Osteoblast (primary cell): ENCODE data around the gene FXYD3. TPM values are rescaled to one million over a fixed set of nuclear protein-coding genes. Genes with fewer than 3 reads are reported as not detected.
"Not testable (repeated sequence)": the region's sequence is repeated elsewhere in the genome, so short reads cannot be mapped to it uniquely, and the experiment has no call there.

Source experiments
- DNase-seq: peaks from one replicate; pipeline ENCODE4 v3.0.0; 2011; ENCODE audit warnings: low spot score, mixed read lengths; ENCODE audit not compliant: insufficient read length; ENCODE audit errors: missing footprints
- H2AFZ ChIP-seq: 2 replicates; pipeline ENCODE4 v1.6.0; 2011; ENCODE audit warnings: mild to moderate bottlenecking, low read length
- H3K27ac ChIP-seq: 2 replicates; pipeline ENCODE4 v1.5.1; 2011; ENCODE audit warnings: mild to moderate bottlenecking, low read depth, low read length, moderate library complexity
- H3K27me3 ChIP-seq: 2 replicates; pipeline ENCODE4 v1.6.0; 2012; ENCODE audit warnings: mild to moderate bottlenecking, control low read depth, inconsistent platforms, low read length, moderate library complexity; ENCODE audit not compliant: insufficient read depth
- H3K36me3 ChIP-seq: 2 replicates; pipeline ENCODE4 v1.5.1; 2011; ENCODE audit warnings: mild to moderate bottlenecking, low read length, control low read depth, moderate library complexity; ENCODE audit not compliant: insufficient read depth
- H3K4me1 ChIP-seq: 2 replicates; pipeline ENCODE4 v1.5.1; 2011; ENCODE audit warnings: mild to moderate bottlenecking, low read length, control low read depth, moderate library complexity; ENCODE audit not compliant: insufficient read depth
- H3K4me2 ChIP-seq: 2 replicates; pipeline ENCODE4 v1.6.0; 2011; ENCODE audit warnings: mild to moderate bottlenecking, low read length; ENCODE audit not compliant: insufficient read depth
- H3K4me3 ChIP-seq: fragments of 200-600 bp; sonication (generic); 3 replicates; pipeline ENCODE4 v1.5.1; 2012; ENCODE audit warnings: mild to moderate bottlenecking, low read length, inconsistent platforms; ENCODE audit not compliant: insufficient read depth
- H3K79me2 ChIP-seq: 2 replicates; pipeline ENCODE4 v1.6.0; 2012; ENCODE audit warnings: mild to moderate bottlenecking, low read length, control low read depth, inconsistent platforms; ENCODE audit not compliant: insufficient read depth
- H3K9me3 ChIP-seq: 2 replicates; pipeline ENCODE4 v1.5.1; 2011; ENCODE audit warnings: low read depth, low read length, control low read depth
- H4K20me1 ChIP-seq: 2 replicates; pipeline ENCODE4 v1.6.0; 2012; ENCODE audit warnings: mild to moderate bottlenecking, low read length, control low read depth; ENCODE audit not compliant: insufficient read depth
- CTCF ChIP-seq: IDR thresholded peaks from 2 replicates; pipeline ENCODE4 v1.5.1; 2011; ENCODE audit warnings: mild to moderate bottlenecking, low read depth, low read length, moderate library complexity; ENCODE audit errors: extremely low read depth
- total RNA-seq: library from RNA; depleted of rRNA; stranded (reverse); fragments of >200 nt; gene quantifications from 2 replicates; pipeline ENCODE4 v1.2.3, GENCODE V29; 2012

The FXYD3 gene
- total RNA-seq, 1 donor = not detected

DNA sequence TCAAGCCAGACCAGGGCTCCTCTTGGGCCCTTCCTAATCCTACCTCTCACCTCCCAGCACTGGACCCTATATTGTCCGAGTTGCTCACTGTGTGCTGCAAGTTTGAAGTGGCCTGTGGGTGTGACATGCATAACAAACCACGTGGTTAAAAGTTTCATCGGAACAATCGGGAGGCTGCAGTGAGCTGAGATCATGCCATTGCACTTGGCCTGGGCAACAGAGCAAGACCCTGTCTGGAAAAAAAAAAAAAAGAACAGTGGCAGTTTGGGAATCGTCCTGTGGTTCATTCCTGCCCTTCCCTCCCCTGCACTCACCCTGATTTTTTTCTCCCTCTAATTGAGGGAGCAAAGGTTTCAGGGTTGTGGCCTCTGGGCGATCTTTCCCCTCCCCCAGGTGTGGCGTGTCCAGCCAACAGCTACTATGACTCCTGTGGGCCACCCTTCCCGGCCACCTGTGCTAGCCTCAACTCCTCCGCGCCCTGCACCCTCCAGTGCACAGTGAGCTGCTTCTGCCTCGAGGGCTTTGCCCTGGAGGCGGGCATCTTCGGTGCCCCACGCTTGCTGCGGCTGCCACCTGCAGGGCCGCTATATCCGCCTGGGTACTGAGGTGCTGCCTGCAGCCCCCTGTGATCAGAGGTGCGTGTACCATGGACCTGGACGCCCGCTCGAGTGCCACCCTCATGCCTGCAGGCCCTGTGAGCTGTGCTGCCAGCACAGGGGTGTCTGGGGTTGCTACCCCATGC, 16.3 kb upstream of the FXYD3 start:
- no peak overlapping the region for H3K4me3 ChIP-seq
- H2AFZ ChIP-seq = no peak overlapping the region
- H3K27ac ChIP-seq = no peak overlapping the region
- no peak overlapping the region for H3K4me2 ChIP-seq
- H3K27me3 ChIP-seq = no peaks in the 10 kb centered on the region
- H3K79me2 ChIP-seq = no peaks in the 10 kb centered on the region
- peak; percentile 57 for DNase-seq
- no peaks in the 10 kb centered on the region for H3K4me1 ChIP-seq
- H3K9me3 ChIP-seq = no peaks in the 10 kb centered on the region
- no peak for TF ChIP-seq CTCF
- no peaks in the 10 kb centered on the region for H4K20me1 ChIP-seq
- no peaks in the 10 kb centered on the region for H3K36me3 ChIP-seq

DNA sequence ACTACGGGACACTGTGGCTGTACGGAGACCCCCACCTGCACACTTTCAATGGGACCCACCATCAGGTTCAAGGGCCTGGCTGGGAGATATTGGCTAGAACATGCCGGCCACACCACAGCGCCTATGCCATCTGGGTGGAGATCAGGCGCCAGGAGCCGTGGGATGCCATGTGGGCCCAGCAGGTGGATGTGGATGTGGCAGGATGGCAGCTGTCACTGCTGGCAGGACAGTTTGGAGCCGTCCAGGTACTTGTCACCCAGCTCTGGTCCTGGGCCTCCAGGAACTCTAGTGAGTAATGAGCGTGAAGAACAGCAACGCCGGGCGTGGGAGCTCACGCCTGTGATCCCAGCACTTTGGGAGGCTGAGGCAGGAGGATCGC, 15.7 kb upstream of the FXYD3 start:
- H4K20me1 ChIP-seq = no peaks in the 10 kb centered on the region
- no peaks in the 10 kb centered on the region for H3K79me2 ChIP-seq
- H2AFZ ChIP-seq = no peak overlapping the region
- DNase-seq = no peak
- no peak overlapping the region for H3K4me2 ChIP-seq
- no peaks in the 10 kb centered on the region for H3K36me3 ChIP-seq
- H3K4me1 ChIP-seq = no peaks in the 10 kb centered on the region
- no peak for TF ChIP-seq CTCF
- no peak overlapping the region for H3K4me3 ChIP-seq
- no peaks in the 10 kb centered on the region for H3K9me3 ChIP-seq
- H3K27me3 ChIP-seq = no peaks in the 10 kb centered on the region
- H3K27ac ChIP-seq = no peak overlapping the region

- Histone ChIP-seq H3K9me3 (no peaks in the 10 kb centered on the region), H3K27me3 (no peaks in the 10 kb centered on the region), H3K4me1 (no peaks in the 10 kb centered on the region), H3K79me2 (no peaks in the 10 kb centered on the region), H3K4me2 (no peak overlapping the region), H3K4me3 (no peak overlapping the region), H3K36me3 (no peaks in the 10 kb centered on the region), H3K27ac (no peak overlapping the region), H2AFZ (no peak overlapping the region), H4K20me1 (no peaks in the 10 kb centered on the region)
- TF ChIP-seq CTCF = no peak
- peak; percentile 50 for DNase-seq
Measured at GRCh38 chr19:35100588-35101533, 14.8 kb upstream of the FXYD3 start.

GRCh38 chr19:35101949-35102348, 13.7 kb upstream of the FXYD3 start:
- not testable (repeated sequence) for H3K79me2 ChIP-seq, H3K27ac ChIP-seq, H3K4me3 ChIP-seq, H3K9me3 ChIP-seq, H3K4me2 ChIP-seq, H3K27me3 ChIP-seq, DNase-seq, H3K36me3 ChIP-seq, H2AFZ ChIP-seq, H4K20me1 ChIP-seq, H3K4me1 ChIP-seq

- DNase-seq, H3K79me2 ChIP-seq, H3K27ac ChIP-seq, H3K4me3 ChIP-seq, H3K4me1 ChIP-seq, H3K27me3 ChIP-seq, H2AFZ ChIP-seq, H4K20me1 ChIP-seq, H3K4me2 ChIP-seq, H3K36me3 ChIP-seq, H3K9me3 ChIP-seq: not testable (repeated sequence)
Measured at GRCh38 chr19:35103614-35104013, 12.0 kb upstream of the FXYD3 start.
